HG03025 (cell line): ENCODE measurements around the gene ACSM2B.
"Not testable (repeated sequence)": the region's sequence is repeated elsewhere in the genome, so short reads cannot be mapped to it uniquely, and the experiment has no call there.

Experiments used
- ATAC-seq: cut with Tn5 transposase; IDR thresholded peaks from one replicate; pipeline ENCODE4 v1.9.1; 2021; ENCODE audit warnings: mild to moderate bottlenecking, moderate library complexity; ENCODE audit not compliant: unreplicated experiment, low FRiP score

Gene ACSM2B

DNA sequence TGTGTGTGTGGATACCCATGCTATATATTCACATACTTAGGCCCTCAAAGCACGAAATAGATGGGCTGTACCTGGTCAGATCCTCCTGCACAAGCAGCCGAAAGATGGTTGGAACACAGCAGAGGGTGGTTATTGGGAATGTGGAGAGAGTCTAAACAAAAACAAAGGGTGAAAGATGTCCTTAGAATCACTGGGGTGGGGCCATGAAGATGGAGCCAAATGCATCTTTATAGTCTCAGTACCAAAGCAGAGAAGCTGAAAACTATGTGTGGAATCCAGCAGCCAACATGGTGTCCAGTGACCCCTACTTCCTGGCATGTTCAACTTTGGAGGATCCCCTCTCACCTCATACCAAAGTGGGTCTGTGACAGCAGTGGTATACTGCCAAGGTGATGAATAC, 19.5 kb upstream of the ACSM2B start:
- not testable (repeated sequence) for ATAC-seq

DNA sequence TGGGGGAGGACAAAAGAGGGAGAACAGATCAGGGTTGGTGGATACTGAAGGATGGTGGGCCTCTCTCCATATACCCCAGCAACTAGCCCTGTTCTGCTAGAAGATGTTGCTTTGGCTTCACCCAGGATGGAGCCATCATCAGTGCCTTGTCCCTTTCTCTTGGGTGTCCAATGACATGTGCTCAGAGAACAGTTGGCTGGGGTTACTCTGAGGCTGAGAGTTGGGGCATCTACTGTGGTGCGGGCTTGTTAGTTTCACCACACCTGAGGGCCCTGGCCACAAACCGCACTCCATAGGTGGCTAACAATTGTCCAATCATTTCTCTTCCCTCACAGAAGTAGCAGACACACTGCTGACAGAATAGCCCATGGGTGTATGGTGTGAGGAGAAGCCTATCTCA, 18.9 kb upstream of the ACSM2B start:
- not testable (repeated sequence) for ATAC-seq

DNA sequence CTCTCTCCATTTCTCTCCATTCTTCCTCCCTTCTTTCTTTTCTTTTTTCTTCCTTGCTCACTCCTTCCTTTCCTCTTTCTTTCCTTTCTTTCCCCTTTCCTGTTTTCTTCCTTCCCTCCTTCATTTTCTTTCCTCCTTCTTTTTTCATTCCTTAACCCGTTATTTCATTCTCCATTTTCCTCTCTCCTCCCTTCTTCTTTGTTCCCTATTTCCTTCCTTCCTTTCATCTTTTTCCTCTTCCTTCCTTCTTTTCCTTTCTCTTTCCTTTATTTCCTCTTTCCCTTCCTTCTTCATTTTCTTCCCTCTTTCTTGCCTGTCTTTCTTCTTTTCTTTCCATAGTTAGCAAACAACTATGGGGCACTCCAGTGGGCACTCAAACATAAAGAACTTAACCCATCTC, 16.6 kb upstream of the ACSM2B start:
- not testable (repeated sequence) for ATAC-seq

DNA sequence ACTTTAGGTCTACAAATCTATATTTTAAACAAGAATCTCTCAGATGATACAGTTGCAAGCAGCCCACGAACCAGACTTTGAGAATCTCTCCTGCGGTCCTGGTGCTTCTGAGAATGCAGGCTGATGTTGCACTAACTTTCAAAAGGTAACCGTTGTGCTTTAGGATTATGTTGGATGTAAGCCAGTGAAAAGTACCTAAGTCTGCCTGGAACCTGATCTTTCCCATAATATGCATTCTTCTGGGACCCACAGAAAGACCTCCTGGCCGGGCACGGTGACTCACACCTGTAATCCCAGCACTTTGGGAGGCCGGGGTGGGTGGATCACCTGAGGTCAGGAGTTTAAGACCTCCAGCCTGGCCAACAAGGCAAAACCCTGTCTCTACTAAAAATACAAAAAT, 13.3 kb upstream of the ACSM2B start:
- not testable (repeated sequence) for ATAC-seq

DNA sequence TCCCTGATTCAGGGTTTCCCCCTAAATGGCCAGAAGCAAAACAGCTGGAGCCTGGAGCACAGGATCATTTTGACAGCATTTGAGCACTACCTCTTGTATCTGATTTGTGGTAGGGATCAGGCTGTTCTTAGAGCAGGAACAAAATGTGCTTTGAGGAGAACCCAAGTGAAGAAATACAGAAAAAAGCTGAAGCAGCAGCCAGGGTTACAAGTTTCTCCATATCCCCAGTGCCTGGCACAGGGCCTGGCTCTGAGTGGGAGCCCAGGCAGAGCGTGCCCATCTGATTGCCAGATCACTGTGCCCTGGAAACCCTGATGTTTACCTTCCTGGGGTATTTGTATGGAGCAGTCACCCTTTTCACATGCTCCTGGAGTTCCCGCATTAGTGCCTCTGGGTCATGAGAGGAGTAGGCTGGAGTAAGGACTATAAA, 11.5 kb upstream of the ACSM2B start:
- ATAC-seq, result not testable (repeated sequence)

DNA sequence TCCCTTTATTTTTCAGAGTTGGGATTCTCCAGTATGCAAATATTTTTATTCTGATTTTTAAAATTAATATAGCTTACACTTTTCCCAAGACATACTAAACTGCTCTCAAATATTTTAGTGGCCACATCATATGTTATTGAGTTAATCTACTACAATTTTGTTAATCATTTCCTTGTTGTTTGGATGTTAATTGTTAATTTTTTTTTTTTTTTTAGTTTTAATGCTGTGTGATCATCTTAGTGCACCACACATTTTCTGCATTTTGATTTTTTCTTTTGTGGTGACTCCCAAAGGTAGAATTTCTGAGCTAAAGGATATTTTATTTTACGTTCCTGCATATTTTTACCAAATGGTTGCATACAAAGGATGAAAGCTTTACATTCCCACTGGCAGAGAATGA, 10.5 kb upstream of the ACSM2B start:
- ATAC-seq, result not testable (repeated sequence)

DNA sequence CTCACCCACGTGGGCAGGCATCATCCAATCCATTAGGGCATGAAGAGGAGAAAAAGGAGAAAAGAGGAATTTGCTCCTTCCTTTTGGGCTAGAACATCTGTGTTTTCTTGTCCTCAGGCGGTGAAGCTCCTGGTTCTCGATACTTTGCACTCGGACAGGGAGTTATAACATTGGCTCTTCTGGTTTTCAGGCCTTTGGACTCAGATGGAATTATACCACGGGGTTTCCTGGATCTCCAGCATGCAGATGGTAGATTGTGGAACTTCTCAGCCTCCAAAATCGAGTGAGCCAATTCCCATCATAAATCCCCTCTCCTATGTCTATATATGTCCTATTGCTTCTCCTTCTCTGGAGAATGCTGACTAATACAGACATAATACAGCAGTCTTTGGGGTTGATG, 9.9 kb upstream of the ACSM2B start:
- not testable (repeated sequence) for ATAC-seq

DNA sequence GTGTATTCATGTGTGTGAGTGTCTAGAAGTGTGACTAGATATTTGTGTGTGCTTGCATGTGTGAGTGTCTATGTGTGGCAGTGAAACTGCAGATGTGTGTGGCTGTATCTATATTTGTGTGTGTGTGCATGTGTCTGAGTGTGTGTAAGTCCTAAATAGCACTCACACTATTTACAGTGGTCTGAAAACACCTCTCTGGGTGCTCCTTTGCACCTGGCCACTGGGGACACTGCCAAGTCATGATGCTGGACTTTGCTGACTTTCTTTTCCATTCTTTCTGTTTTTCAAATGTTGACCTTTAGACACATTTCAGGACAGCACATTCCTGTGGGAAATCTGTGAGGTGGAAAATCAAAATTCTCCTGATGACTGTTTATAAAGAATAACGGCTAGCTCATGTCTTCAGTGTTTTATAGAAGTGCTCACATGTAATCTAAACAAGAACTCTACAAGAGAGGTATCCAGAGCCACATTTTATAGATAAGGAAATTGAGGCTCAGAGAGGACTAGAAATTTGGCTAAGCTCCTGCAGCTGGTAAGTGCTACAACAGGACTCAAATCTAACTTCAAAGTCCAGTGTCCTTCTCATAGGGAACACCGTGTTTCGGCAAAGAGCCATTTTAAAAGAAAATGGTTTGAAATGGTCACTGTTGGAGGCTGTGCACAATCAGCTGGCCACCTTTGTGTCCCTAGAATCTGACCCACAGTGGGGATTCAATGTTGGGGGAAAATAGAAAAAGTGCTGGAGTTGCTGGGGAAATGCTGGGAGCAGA, 4.5 kb upstream of the ACSM2B start:
- ATAC-seq, result not testable (repeated sequence)

DNA sequence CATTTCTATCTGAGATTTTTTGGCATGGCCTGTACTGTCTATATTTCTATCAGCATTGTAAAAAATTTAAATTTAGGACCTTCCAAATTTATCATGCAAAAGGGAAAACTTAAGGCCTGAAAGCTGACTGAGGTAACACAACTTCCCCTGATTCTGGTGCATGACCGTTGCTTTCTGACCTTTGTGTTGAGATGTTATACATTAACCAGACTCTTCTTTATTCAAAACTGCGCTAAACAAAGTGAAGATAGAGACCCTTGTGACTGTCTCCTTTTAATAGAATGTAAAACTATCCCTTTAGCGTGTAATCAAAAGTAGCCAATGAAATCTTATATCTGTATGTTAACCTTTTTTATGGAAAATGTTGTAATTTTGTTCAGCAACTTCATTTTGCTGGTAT, 1.9 kb upstream of the ACSM2B start:
- not testable (repeated sequence) for ATAC-seq

DNA sequence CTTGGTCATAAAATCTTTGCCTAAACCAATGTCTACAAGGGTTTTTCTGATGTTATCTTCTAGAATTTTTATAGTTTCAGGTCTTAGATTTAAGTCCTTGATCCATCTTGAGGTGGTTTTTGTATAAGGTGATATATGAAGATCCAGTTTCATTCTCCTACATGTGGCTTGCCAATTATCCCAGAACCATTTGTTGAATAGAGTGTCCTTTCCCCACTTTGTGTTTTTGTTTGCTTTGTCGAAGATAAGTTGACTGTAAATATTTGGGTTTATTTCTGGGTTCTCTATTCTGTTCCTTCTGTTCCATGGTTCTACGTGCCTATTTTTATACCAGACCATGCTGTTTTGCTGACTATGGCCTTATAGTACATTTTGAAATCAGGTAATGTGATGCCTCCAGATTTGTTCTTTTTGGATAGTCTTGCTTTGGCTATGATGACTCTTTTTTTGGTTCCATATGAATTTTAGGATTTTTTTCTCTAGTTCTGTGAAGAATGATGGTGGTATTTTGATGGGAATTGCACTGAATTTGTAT, 7.0 kb downstream of the ACSM2B start:
- ATAC-seq, result not testable (repeated sequence)

DNA sequence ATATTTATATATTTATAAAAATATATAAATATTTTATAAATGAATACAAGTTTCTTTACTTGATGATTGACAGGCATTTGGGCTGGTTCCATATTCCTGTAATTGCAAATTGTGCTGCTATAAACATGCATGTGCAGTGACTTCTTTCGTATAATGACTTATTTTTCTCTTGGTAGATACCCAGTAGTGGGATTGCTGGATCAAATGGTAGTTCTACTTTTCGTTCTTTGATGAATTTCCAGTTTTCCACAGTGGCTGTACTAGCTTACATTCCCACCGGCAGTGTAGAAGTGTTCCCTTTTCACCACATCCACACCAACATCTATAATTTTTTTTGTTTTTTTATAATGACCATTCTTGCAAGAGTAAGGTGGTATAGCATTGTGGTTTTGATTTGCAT, 7.8 kb downstream of the ACSM2B start:
- ATAC-seq, result no peak

DNA sequence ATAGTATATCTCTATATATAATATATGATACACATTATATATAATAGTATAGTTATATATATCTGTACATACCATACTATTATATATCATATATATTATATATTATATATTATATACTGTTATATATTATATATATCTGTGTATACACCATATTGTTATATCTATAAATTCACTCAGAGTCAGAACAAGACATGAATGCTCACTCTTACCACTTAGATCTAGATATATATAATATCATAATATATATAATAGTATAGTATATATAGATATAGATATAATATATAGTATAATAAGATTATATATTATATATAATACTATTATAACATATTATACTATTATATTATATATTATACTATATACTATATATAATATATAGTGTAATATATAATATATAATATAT, 9.3 kb downstream of the ACSM2B start:
- no peak for ATAC-seq

DNA sequence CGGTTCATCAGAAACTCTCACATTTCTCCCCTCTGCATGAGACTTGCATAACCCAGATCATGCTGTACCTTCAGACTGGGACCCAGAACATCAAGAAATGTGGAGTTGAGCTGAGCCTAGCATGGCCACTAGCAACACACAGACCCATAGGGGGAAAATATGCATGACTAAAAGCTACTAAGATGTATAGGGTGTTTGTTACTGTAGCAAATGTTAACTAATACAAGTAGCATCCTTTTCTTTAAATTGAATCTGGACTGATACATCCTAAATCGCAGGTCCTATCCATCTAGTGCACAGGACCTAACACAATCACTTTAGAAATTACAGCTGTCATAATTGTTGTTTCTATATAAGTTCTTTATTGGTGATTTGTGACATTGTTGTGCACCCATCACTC, 10.8 kb downstream of the ACSM2B start:
- ATAC-seq, result not testable (repeated sequence)

DNA sequence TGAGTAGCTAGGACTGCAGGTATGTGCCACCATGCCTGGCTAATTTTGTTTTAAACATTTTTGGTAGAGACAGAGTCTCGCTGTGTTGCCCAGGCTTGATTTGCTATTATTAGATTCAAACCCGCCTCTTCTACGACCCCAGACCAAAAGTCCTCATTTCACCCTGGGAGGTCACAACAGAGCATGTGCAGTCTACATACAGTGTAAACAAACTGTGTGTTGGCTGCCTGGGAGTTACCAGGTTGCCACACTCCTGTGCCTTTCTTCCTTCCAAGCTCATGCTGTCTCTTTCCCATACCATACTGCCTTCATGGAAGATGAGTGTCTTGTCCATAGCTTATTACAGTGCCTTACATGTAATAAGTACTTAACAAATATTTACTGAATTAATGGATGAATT, 11.9 kb downstream of the ACSM2B start:
- ATAC-seq, result not testable (repeated sequence)

DNA sequence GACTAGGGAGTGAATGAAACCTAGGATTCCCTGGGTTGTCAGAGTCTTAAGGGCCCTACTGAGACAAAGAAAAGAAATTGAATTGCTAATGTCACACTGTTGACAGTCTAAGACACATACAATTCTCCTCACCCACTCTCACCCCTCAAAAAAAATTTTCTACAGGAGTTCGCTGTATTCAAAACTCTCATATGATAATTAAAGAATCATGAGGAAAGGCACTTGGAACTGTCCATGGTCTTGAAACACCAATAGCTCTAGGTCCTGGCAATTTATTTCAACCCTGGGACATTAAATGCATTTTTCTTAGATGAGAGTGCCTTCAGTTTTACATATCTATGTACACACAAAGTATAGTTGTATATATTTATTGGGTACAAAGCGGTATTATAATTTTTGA, 20.5 kb downstream of the ACSM2B start:
- not testable (repeated sequence) for ATAC-seq

DNA sequence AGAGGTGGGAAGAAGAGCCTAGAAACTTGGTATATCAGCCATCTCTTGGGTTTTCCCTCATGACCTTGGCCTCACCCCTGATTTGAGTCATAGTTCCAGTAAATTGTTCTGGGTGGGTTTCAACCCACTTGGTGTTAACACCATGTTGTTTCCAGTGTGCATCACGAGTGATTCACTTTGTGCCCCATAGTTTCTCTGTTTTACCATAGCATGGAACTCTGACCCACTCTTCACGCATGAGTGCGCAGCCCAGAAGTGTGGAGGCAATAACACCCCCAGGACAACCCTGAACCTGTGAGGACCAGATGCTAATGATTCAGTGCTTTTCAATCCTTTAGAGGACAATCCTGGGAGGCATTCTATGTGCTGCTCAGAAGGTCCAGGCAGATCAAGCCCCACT, 21.5 kb downstream of the ACSM2B start:
- not testable (repeated sequence) for ATAC-seq

DNA sequence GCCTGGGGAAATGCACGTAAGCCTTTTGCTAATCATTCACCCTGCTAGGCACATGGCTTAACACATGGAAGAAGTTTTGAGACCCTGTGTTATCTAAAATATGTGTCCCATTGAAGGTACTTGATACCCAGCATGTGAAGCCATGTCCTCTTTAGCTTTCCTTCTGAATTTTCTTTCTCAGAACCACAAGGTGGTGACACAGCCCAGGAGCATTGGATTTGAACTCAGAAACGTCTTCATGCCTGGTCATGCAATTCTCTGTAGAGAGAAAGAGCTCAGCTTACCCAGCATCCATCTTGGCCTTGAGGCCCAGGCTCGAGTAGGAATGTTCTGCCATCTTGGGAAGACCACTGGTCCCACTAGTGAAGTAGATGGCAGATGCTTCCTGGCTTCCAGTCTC, 22.7 kb downstream of the ACSM2B start:
- ATAC-seq, result not testable (repeated sequence)

DNA sequence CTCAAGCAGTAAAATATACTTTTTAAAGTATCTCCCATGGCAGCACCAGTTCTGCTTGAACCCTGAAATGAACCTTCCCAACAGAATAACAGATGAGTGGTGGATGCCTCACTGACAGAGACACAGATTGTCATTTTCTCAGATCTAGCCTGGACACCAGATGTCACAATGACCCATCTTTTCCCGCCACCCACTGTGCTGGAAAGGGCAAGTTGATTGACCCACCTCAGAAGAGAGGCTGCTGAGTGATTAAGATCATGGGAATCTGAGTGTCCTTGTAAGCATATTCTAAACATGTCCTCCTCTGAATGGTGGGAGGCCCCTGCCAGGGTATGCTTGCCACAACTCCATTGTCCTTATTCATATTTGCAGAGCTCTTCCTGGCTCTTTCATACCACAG, 29.2 kb downstream of the ACSM2B start:
- ATAC-seq, result not testable (repeated sequence)

DNA sequence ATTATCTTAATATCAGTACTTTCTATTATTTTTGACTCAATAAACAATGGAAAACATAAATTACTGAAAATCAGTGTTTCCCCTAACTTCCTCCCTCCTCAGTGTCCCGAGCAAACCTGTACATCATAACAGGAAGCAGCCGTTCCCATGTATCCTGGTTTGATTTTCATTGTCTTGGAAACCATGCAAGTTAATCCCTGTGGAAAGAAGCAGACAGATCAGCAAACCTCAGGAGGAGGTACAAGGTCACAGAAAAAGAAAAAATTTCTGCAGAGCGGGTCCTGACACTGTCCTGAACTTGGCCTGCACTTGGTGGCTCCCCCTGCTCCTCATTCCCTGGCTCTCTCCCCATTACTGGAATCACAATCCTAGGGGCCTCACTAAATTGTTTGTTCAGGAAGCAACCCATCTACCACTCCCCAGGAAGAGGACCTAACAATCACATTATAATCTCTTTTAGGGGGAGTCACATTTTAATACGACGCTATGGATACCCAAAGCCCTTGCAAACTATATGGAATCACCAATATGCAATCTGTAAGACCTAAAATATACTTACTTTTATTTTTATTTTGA, 29.8 kb downstream of the ACSM2B start:
- not testable (repeated sequence) for ATAC-seq

DNA sequence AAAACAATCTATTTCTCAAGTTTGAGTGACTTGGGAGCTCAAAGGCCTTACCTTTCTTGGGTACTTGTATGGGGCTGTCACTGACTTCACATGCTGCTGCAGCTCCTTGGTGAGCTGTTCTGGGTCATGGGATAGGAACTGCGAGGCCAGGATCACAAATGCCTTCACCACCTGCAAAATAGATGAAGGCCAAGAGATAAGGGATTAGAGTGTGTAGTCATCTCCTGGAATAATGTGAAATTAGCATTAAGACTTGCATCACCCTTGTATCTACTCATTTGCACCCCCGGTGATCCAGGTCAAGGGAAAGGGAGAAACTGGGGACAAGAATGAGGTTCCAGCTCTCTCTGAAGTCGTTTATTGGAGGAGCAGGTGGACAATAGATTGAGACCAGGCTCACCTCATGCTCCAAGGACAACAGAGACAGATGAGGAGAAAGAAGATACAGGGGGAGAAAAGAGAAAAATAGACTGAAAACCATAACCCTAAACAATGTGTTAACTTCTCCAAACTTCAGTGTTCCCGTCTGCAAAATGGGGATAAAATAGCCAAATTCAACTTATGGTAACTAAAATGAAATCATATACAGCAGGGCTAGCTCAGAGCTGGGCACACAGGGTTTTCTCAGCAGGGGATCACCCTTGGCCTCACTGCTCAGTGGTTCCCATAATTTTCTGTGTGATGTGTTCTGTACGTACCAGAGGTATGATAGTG, 35.4 kb downstream of the ACSM2B start:
- not testable (repeated sequence) for ATAC-seq

DNA sequence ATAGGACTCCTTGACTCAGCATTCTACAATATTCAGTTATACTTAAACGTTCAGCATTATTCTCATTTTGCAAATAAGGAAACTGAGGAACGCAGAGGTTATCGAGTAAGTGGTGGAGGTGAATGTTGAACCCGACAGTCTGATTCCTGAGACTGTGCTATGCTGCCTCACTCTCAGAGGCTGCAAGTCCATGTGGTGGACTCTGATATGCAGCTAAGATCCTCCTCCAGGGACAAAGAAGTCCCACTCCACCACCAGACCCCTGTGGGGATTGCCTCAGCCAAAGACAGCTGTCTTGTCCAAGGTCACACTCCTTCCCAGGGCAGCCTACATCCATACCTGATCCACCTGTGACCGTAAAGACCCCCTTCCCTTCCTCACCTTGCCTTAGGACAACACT, 37.5 kb downstream of the ACSM2B start:
- no peak for ATAC-seq
